Spleen (tissue), 7 donors: ENCODE data around the gene RAB38.

Experiments used
- POLR2A ChIP-seq, 3 donors: fragments of 450-650 bp; IDR thresholded peaks; one replicate each; pipeline ENCODE4 v1.5.1; 2017; ENCODE audit warnings: antibody characterized with exemption in 3 of 3, mild to moderate bottlenecking in 1 of 3
- POLR2AphosphoS5 ChIP-seq, 3 donors: sonication (generic); formaldehyde crosslinking; IDR thresholded peaks; one replicate each; pipeline ENCODE4 v1.5.1; 2017; ENCODE audit warnings: antibody characterized with exemption in 3 of 3
- TF ChIP-seq, protein P1 (sequence below), 11 experiments: fragments of 200-600 bp in 7 of 11; fragments of 450-650 bp in 4 of 11; sonication (generic) in 4 of 11; IDR thresholded peaks in 8 of 11; conservative IDR thresholded peaks in 3 of 11; 1 replicate in 7 of 11; 2 replicates in 4 of 11; pipeline versions ENCODE4 v1.4.0 to v1.8.0; 2016 to 2021; ENCODE audit warnings: antibody characterized with exemption in 11 of 11, inconsistent platforms in 4 of 11, mild to moderate bottlenecking in 1 of 11
- donor health status: DM: no; HTN: no; CAD: no; lungs with moderate emphysema.
- donor health status: DM: no; HTN: no; CAD: no.
- donor health status: DM: no; HTN: no; CAD: no.

DNA sequence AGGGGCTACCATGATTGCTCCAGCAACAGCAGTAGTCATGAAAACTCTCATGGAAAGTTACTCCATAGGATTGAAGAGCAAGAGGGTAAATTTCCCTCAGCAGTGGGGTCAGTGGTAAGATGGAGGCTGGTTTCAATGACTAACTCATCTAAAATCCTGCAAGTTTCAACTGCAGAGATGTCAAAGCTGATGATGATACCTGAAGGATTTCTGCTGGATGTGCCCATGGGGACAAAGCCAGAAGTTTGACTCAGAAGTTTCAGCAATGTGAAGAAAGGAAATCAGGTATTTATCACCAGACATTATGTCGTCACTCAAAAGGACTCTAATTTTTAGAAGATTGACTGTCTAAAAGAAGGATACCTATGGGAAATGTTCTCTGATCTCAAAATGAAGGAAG lies 29.1 kb downstream of the RAB38 start:
- TF ChIP-seq, protein P1, sequence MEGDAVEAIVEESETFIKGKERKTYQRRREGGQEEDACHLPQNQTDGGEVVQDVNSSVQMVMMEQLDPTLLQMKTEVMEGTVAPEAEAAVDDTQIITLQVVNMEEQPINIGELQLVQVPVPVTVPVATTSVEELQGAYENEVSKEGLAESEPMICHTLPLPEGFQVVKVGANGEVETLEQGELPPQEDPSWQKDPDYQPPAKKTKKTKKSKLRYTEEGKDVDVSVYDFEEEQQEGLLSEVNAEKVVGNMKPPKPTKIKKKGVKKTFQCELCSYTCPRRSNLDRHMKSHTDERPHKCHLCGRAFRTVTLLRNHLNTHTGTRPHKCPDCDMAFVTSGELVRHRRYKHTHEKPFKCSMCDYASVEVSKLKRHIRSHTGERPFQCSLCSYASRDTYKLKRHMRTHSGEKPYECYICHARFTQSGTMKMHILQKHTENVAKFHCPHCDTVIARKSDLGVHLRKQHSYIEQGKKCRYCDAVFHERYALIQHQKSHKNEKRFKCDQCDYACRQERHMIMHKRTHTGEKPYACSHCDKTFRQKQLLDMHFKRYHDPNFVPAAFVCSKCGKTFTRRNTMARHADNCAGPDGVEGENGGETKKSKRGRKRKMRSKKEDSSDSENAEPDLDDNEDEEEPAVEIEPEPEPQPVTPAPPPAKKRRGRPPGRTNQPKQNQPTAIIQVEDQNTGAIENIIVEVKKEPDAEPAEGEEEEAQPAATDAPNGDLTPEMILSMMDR (IDR thresholded peaks at IDR 0.05 in 8 of 11, conservative IDR thresholded peaks at IDR 0.05 in 3 of 11), result no peak
- TF ChIP-seq POLR2AphosphoS5 (IDR thresholded peaks at IDR 0.05) (no peak), POLR2A (IDR thresholded peaks at IDR 0.05) (no peak)
